Measurements from ENCODE around the gene SYNPO2. TPM values are rescaled to one million over a fixed set of nuclear protein-coding genes. Genes with fewer than 3 reads are reported as not detected.
A peak's percentile ranks its signal among the peaks of the same experiment; 100 is the strongest.

SYNPO2 gene
- total RNA-seq, 4 donors from 2014 or later: 144 to 400 (median 228) TPM

GRCh38 chr4:119034276-119035008 lies 145.8 kb downstream of the SYNPO2 start:
- no peak for TF ChIP-seq POLR2A (IDR thresholded peaks at IDR 0.05)
- no peak for TF ChIP-seq CTCF (IDR thresholded peaks at IDR 0.05)
- peak overlapping the region; percentile 93 to 99 for H3K27ac ChIP-seq
- no peak overlapping the region for H3K4me3 ChIP-seq
- no peaks in the 10 kb centered on the region for H3K9me3 ChIP-seq
- no peaks in the 10 kb centered on the region for H3K27me3 ChIP-seq
- no peak for DNase-seq
- peaks cover 7 to 8% of the 10 kb centered on the region in 2 donors for H3K4me1 ChIP-seq
- intact Hi-C loops (cut with DNase I; ENCODE audit: low total_unique reads): loop anchor here (10.0 kb wide), 1 partner anchor 50 kb away; no protein-coding TSS in a partner anchor
- no peaks in the 10 kb centered on the region for H3K36me3 ChIP-seq

GRCh38 chr4:119035951-119036737 lies 147.5 kb downstream of the SYNPO2 start:
- no peaks in the 10 kb centered on the region for H3K27me3 ChIP-seq
- no peak overlapping the region for H3K4me3 ChIP-seq
- TF ChIP-seq CTCF (IDR thresholded peaks at IDR 0.05) (no peak), POLR2A (IDR thresholded peaks at IDR 0.05) (no peak)
- intact Hi-C loops (cut with DNase I; ENCODE audit: low total_unique reads): loop anchor here (10.0 kb wide), 1 partner anchor 51 kb away; no protein-coding TSS in a partner anchor
- H3K4me1 ChIP-seq: peaks cover 0 to 8% of the 10 kb centered on the region in 2 donors
- peak overlapping the region; percentile 93 to 99 for H3K27ac ChIP-seq
- no peak for DNase-seq
- H3K36me3 ChIP-seq: no peaks in the 10 kb centered on the region
- H3K9me3 ChIP-seq: no peaks in the 10 kb centered on the region

- Histone ChIP-seq H3K27me3 (no peaks in the 10 kb centered on the region), H3K36me3 (no peaks in the 10 kb centered on the region), H3K9me3 (no peaks in the 10 kb centered on the region), H3K27ac (peak overlapping the region; percentile 93 to 99), H3K4me3 (no peak overlapping the region), H3K4me1 (peaks cover 0 to 14% of the 10 kb centered on the region in 2 donors)
- intact Hi-C loops (cut with DNase I; ENCODE audit: low total_unique reads): loop anchor here (10.0 kb wide), 1 partner anchor 53 kb away; no protein-coding TSS in a partner anchor
- no peak for TF ChIP-seq CTCF (IDR thresholded peaks at IDR 0.05)
- TF ChIP-seq POLR2A (IDR thresholded peaks at IDR 0.05): no peak
- DNase-seq: no peak
Measured at GRCh38 chr4:119037709-119038108, 149.1 kb downstream of the SYNPO2 start.

- no peak overlapping the region for H3K4me3 ChIP-seq
- DNase-seq: no peak
- peak overlapping the region; percentile 93 to 99 for H3K27ac ChIP-seq
- H3K9me3 ChIP-seq: no peaks in the 10 kb centered on the region
- TF ChIP-seq CTCF (IDR thresholded peaks at IDR 0.05) (no peak), POLR2A (IDR thresholded peaks at IDR 0.05) (no peak)
- H3K27me3 ChIP-seq: no peaks in the 10 kb centered on the region
- intact Hi-C loops (cut with DNase I; ENCODE audit: low total_unique reads): loop anchor here (10.0 kb wide), 1 partner anchor 53 kb away; no protein-coding TSS in a partner anchor
- no peaks in the 10 kb centered on the region for H3K36me3 ChIP-seq
- H3K4me1 ChIP-seq: peaks cover 0 to 14% of the 10 kb centered on the region in 2 donors
Measured at GRCh38 chr4:119038116-119038841, 149.6 kb downstream of the SYNPO2 start.
